Fibroblast of pulmonary artery (primary cell): ENCODE data around the gene LAMA3.

Experiments
- DNase-seq: peaks from one replicate; pipeline ENCODE4 v3.0.0-alpha.2; 2010; ENCODE audit warnings: low read depth
- H3K4me3 ChIP-seq: replicated peaks from 2 replicates; pipeline ENCODE4 v1.5.1; 2011; ENCODE audit warnings: low read depth, mild to moderate bottlenecking, control low read depth, low read length, moderate library complexity
- CTCF ChIP-seq: IDR thresholded peaks from 2 replicates; pipeline ENCODE4 v1.5.1; 2011; ENCODE audit warnings: mild to moderate bottlenecking, control low read depth, low read length, inconsistent platforms; ENCODE audit errors: missing control alignments

The LAMA3 gene

GRCh38 chr18:23967321-23968089, 278.3 kb downstream of the LAMA3 start:
- no peak for TF ChIP-seq CTCF
- no peak overlapping the region for H3K4me3 ChIP-seq
- no peak for DNase-seq

- no peak for TF ChIP-seq CTCF
- no peak overlapping the region for H3K4me3 ChIP-seq
These were observed 279.7 kb downstream of the LAMA3 start for GRCh38 chr18:23968638-23969604.

GRCh38 chr18:23969664-23970063, 280.4 kb downstream of the LAMA3 start:
- no peak for DNase-seq
- TF ChIP-seq CTCF, result no peak
- no peak overlapping the region for H3K4me3 ChIP-seq

More at GRCh38 chr18:23968638-23969604, 279.7 kb downstream of the LAMA3 start:
- no peak for DNase-seq

GRCh38 chr18:23970161-23971096, 281.2 kb downstream of the LAMA3 start:
- DNase-seq, result no peak
- TF ChIP-seq CTCF, result no peak
- H3K4me3 ChIP-seq, result no peak overlapping the region

- DNase-seq, result no peak
- no peak for TF ChIP-seq CTCF
- H3K4me3 ChIP-seq, result no peak overlapping the region
These were observed 281.8 kb downstream of the LAMA3 start for GRCh38 chr18:23971097-23971440.

GRCh38 chr18:23971666-23972230, 282.5 kb downstream of the LAMA3 start:
- no peak overlapping the region for H3K4me3 ChIP-seq
- DNase-seq, result no peak
- TF ChIP-seq CTCF, result no peak
